ENCODE measurements around the gene ADAM12.

GRCh38 chr10:126215746-126216631, 172.3 kb downstream of the ADAM12 start:
- TF ChIP-seq MEF2A (IDR thresholded peaks at IDR 0.05; ENCODE audit: borderline replicate concordance, low read depth) (no peak), MAX (IDR thresholded peaks at IDR 0.05; ENCODE audit: low read depth) (no peak), RAD21 (IDR thresholded peaks at IDR 0.05; ENCODE audit: low read length) (no peak), YY1 (IDR thresholded peaks at IDR 0.05; ENCODE audit: low read depth) (no peak), CTCF (IDR thresholded peaks at IDR 0.05) (no peak)

All from SK-N-SH (cell line).